ENCODE results near the gene ASH1L.

DNA sequence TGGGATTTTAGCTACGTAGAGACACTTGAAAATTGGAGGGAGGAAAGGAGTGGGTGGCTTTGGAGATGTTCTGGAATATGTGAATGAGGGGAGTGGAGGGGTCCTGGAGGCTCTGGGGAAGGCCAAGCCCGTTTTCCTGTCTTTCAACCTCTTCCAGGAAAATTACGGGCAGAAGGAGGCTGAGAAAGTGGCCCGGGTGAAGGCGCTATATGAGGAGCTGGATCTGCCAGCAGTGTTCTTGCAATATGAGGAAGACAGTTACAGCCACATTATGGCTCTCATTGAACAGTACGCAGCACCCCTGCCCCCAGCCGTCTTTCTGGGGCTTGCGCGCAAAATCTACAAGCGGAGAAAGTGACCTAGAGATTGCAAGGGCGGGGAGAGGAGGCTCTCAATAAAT, 242.4 kb downstream of the ASH1L start:
- TF ChIP-seq, protein P1, sequence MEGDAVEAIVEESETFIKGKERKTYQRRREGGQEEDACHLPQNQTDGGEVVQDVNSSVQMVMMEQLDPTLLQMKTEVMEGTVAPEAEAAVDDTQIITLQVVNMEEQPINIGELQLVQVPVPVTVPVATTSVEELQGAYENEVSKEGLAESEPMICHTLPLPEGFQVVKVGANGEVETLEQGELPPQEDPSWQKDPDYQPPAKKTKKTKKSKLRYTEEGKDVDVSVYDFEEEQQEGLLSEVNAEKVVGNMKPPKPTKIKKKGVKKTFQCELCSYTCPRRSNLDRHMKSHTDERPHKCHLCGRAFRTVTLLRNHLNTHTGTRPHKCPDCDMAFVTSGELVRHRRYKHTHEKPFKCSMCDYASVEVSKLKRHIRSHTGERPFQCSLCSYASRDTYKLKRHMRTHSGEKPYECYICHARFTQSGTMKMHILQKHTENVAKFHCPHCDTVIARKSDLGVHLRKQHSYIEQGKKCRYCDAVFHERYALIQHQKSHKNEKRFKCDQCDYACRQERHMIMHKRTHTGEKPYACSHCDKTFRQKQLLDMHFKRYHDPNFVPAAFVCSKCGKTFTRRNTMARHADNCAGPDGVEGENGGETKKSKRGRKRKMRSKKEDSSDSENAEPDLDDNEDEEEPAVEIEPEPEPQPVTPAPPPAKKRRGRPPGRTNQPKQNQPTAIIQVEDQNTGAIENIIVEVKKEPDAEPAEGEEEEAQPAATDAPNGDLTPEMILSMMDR (IDR thresholded peaks at IDR 0.05): no peak
- TF ChIP-seq POLR2A (IDR thresholded peaks at IDR 0.05; ENCODE audit: low read depth): no peak
